ELF-1 (cell line): ENCODE results near the gene SS18L1.
"Not testable (repeated sequence)": the region's sequence is repeated elsewhere in the genome, so short reads cannot be mapped to it uniquely, and the experiment has no call there.

Experiments used
- DNase-seq: peaks from one replicate; pipeline ENCODE4 v3.0.0-alpha.2; 2016; ENCODE audit warnings: low read depth, low spot score

SS18L1 gene, protein sequence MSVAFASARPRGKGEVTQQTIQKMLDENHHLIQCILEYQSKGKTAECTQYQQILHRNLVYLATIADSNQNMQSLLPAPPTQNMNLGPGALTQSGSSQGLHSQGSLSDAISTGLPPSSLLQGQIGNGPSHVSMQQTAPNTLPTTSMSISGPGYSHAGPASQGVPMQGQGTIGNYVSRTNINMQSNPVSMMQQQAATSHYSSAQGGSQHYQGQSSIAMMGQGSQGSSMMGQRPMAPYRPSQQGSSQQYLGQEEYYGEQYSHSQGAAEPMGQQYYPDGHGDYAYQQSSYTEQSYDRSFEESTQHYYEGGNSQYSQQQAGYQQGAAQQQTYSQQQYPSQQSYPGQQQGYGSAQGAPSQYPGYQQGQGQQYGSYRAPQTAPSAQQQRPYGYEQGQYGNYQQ

DNA sequence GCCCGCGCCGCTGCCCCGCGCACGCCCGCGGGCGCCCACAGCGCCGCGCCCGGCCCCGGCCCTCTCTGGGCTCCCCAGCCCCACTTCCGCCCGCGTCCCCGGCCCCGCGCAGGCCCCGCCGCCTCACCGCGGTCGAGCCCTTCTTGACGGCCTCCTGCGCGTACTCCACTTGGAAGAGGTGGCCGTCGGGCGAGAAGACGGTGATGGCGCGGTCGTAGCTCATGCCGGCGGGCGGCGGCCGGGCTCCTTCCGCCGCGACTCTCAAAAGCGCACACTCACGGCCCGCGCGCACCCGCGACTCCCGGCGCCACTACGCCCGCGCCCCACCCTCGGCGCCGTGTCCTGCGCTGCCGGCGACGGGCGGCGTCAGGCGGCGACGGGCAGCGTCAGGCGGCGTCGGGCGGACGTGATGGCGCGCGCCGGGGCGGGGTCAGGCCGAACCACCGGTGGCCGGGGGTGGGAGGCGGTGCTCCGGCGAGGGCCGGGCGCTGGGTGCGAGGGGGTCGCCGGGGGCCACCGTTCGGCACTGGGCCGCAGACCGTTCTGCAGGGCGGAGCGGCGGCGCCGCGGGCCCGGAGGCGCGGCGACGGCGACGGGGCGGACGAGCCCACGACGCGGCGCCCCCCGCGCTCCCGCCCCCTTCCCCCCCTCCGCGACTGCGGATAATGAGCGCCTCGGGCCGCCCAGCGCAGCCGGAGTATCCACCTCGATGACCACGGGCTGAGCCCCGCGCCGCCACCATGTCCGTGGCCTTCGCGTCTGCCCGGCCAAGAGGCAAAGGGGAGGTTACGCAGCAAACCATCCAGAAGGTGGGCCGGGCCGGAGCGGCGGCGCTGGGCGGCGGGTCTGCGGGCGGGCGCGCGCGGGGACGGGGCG is at the start of gene SS18L1, which contains the start of gene PSMA7:
Gene SS18L1, plus strand, starts transcription at position 689 of the 876 bp plus-strand sequence. Its CDS starts 52 bp downstream, at position 741.
Gene PSMA7, minus strand, starts transcription at position 314 of the 876 bp plus-strand sequence. Its CDS starts 91 bp downstream, at position 223.
- DNase-seq, result peak; percentile 78

DNA sequence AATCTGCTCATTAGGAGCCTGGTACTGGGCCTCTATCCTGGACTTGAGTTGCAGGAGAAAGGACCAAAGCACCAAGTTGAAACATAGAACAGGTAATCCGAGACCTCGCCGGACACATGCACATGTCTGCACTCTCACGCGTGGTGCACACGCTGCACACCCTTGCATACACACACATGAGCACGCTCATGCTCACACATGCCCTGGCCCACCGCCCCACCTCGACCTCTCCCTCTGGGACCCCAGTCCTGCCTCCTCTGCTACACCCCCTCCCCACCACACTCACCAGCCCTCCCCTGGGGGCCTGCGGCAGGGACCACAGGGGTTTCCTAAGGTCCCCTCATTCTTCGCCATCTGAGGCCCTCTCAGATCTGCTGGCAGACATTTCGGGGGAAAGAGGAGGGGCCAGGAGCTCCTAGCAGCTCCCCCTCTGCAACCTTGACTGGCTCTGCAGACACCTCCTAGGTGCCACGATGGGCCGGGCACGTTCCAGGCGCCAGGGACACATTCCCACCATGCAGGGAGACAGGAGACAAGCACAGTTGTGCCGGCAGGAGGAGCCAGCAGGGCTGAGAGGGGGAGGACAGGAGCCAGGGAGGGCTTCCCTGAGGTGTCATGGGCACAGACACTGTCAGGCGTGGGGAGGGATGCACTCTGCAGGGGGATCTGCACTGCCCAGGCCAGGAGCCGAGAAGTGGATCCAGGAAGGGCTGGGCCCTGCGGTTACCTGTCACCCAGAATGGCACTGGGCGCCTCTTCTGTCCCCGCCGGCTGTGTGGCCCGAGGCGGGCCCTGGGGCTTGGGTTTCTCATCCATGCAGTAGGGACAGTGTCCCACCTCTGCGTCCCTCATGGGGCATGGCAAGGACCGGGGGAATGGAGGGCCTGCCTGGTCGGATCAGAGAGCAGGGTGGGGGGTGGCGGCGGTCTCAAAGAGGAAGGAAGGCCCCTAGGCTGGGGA is 46.9 kb upstream of the SS18L1 start:
- DNase-seq, result no peak

DNA sequence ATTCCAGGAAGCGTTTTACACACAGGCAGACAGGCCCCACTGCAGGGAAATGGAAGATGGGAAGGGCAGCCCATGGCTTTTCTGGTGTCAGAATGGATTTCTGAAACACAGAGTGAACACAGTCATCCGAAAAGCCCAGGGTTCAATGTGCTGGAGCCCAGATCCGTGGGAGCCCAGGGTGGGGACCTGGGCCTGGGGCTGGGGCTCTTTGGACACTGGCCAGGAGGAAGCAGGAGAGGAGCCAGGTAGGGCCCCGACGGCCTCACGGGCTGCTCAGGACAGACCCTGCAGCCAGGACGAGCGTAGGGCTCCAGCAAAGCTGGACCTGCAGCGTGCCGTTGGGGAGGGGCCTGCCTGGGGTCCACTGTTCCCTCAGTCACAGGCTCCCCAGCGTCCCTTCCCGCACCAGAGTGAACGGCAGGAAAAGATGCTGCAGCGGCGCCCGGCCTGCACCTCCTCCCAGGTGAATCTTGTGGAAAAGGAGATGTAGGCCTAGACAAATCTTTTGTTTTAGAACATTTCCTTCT is 45.6 kb upstream of the SS18L1 start:
- DNase-seq, result no peak

DNA sequence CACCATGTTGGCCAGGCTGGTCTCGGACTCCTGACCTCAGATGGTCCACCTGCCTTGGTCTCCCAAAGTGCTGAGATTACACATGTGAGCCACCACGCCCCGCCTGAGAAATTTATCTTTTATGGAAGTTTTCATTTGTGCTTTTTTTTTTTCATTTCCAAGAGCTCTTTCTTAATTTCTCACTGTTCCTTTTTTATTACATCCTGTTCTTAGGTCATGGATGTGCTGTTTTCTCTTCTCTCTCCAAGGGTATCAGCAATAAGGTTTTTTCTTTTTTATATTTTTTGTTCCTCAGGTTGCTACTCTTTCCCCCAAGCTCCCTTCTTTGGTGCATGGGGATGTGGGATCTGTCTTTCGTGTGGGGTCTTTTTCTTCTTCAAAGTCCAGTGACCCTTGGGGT is 42.5 kb upstream of the SS18L1 start:
- no peak for DNase-seq

DNA sequence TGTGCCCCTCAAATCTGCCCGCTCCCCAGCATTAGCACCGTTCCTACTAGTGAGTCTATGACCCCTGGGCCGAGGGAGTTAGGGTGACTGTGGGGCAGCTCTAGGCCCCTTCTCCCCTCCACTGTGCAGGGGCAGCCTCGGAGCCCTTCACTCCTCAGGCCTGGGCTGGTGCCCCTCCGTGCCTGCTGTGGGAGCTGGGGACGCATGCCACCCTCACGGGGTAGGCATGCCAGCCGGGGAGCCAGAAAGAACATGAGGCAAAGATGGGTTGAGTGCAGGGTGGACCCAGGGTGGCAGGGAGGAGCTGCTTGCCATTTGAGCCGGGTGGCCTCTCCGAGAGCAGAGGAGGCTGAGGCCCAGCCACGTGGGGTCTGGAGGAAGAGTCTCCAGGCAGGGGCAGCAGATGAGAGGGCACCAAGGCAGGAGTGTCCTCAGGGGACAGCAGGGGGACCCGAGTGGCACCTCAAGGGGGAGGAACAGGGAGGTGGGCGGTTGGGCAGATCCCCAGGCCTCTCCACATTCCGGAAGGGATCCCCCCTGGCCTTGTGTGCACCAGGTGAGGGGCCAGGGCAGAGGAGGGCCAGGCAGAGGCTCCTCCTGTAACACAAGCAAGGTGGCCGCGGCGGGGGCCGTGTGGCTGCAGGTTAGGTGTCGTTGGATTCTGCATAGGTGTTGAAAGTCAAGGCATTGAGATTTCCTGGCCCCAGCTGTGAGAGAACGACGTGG is 39.9 kb upstream of the SS18L1 start:
- no peak for DNase-seq

DNA sequence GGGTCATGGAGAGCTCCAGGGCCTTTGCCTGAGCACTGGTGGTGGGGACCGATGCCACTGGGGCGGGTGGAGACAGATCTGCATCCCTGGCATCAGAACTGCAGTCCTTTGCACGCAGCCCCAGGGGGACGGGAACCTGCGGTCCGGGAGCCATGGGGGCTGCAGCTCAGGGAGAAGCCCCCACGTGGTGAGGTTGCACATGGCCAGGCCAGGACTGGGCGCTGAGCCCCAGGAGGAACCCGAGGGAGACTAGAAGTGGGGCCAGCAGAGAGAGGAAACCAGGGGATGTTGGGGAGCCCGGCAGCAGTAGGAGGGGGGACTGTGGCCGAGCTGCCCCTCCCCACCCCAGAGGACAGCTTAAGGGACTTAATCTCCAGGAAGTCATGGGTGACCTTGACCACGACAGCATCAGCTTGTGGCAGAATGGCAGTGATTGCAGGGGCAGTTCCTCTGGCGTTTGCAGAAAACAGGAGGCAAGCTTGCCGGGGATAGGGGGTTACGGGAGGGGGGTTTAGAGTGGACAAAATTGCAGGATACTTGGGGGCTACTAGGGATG is 39.3 kb upstream of the SS18L1 start:
- DNase-seq, result no peak

DNA sequence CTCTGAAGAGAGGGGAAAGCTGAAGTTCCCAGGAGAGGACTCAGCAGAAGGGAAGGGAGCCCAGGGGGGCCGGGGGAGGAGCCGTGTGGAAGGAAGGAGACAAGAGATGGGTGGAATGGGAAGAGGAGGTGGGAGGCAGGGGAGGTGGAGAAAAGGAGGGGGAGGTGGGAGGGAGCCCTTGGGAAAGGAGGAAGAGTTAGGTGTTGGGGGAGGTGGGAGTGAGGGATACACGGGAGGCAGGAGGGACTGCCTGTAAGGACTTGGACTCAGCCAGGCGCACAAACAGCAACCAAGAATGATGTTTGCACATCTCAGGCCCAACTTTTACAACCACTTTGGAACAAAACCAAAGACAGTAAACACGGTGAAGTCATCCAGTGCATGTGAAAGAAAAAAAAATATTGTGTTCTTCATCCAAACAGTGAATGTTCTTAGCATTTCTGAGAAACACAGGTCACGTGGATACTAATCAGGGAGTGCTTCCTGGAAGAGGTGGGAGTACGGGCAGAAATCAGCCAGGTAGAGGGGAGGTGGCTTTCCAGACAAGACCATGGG is 38.7 kb upstream of the SS18L1 start:
- no peak for DNase-seq

DNA sequence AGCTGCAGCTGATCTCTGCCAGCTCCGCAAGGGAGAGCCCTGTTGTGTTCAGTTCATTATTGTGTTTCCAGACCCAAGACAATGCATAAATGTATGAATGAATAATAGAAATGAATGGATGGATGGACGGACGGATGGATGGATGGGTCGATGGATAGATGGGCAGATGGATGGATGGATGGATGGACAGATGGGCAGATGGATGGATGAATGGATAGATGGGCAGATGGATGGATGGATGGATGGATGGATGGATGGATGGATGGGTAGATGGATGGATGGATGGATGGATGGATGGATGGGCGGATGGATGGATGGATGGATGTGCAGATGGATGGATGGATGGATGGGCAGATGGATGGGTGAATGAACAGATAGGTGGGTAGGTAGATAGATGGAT is 38.0 kb upstream of the SS18L1 start:
- no peak for DNase-seq

DNA sequence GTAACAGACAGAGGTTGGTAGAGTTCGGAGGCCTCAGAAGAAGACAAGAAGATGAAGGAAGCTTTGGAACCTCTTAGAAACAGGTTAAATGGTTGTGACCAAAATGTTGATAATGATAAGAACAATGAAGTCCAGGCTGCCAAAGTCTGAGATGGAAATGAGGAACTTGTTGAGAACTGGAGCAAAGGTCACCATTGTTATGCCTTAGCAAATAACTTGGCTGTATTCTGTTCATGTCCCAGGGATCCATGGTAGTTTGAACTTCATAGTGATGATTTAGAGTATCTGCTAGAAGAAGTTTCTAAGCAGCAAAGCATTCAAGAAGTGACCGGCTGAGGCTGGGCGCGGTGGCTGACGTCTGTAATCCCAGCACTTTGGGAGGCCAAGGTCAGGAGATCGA is 32.4 kb upstream of the SS18L1 start:
- no peak for DNase-seq

DNA sequence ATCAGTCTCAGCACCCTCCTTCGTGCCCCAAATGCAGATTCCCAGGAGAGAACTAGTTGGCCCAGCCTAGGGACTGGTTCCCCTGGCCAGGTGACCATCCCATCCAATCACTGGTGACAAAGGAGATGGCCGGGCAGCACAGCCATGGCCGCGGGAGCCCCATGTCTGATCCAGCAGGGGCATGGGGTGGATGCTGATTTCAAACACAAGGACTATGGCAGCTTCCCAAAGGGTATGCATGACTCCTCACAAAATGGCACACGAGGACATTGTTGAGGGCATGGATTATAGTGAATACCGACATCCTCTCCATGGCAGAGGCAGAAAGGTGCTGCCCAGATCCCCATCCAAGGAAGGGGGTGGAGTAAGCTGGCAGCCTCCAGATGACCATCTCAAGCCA is 31.2 kb upstream of the SS18L1 start:
- no peak for DNase-seq

DNA sequence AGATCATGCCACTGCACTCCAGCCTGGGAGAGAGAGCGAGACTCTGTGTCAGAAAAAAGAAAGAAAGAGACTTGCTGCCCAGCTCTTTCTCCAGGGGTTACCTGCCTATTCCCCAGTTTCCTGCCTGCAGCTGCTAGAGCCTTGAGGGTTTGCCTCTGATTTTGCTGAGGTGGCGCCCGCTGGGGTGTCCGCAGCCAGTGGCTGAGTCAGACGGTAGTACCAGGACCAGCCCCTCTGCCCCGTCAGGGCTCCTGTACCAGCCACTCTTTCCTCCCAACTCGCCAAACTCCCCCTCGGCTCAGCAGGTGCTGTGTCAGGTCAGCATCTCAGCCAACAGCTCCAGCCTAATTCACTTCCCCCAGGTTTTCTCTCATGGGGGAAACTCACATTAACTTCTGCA is 28.7 kb upstream of the SS18L1 start:
- peak; percentile 22 for DNase-seq

DNA sequence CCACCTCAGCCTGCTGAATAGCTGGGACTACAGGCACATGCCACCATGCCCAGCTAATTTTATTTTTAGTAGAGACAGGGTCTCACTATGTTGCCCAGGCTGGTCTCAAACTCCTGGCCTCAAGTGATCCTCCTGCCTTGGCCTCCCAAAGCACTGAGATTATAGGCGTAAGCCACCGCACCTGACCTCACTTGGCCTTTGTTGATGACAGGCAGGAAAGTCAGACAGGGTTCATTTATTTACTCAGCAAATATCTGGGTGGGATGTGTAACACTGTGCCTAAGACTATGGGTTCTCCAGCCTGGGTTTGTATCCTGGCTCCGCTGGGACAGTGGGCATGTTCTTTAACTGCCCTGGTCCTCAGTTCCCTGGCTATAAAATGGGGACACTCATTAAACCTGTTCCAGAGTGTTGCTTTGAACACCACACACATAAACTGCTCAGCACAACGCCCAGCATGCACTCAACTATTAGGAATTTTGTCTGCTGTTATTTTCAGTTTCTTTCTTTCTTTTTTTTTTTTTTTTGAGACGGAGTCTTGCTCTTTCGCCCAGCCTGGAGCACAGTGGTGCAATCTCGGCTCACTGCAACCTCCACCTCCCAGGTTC is 27.7 kb upstream of the SS18L1 start:
- not testable (repeated sequence) for DNase-seq

DNA sequence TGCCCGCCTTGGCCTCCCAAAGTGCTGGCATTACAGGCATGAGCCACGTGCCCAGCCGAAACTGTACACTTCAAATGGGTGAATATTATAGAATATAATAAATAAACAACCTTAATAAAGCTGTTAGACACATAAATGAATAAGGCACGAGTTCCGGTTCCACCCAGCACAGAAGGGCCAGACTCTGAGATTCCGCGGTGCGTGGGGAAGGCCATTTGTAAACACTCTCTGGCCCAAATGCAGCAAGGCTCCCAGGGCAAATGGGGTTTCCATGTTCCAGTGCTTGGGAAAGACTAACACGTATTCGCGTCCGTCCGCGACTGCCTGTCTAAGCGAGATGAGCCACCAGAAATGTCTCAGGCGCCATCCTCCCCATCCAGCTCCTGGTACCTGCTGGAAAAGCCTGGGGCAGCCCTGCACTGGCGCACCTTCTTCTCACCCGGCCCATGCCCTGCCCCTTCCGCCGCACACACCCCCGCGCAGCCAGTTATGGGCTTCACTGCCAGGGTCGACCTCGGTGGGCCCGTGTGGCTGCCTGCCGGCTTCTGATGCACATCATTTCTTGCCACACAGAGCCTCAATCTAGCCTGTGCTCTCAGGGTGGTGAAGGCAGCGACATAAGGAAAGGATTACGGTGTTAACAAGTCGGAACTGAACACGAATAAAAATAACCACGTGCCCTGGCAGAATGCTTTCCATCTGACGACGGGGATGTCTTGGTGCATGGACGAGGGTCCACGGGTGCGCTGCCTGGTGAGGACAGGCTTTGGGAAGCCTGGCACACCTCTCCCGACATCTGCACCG is 26.8 kb upstream of the SS18L1 start:
- DNase-seq, result no peak

DNA sequence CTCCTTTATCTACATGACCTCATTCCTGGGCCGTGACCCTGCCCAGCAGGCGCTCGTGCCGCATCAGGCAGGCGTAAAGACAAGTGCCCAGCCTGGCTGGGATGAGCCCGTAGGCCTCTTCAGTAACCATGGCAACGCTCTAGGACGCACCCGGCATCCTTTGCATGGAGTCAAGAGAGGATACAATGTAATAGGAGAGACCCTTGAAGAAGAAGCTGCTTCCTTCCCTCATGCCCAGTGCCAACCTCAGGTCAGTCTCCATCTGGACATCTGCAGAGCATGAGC is 26.3 kb upstream of the SS18L1 start:
- DNase-seq, result peak; percentile 70

DNA sequence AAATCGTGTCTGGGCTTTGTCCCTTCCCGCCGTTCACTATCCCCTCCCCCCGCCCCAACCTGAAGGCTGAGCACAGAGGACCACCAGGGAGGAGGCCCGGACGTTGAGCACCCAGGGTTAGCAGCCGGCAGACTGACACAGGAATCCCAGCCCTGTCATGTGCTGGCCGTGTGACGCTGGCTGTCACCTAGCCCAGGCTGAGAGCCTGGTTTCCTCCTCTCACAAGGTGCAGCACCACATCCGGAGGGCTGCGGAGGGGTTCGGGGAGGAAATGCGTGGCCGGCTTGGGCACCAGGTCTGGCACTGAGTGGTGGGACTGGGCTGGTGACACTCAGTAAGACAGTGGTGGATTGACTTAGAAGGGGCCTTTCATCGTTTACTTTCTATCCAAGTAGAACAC is 25.9 kb upstream of the SS18L1 start:
- no peak for DNase-seq

DNA sequence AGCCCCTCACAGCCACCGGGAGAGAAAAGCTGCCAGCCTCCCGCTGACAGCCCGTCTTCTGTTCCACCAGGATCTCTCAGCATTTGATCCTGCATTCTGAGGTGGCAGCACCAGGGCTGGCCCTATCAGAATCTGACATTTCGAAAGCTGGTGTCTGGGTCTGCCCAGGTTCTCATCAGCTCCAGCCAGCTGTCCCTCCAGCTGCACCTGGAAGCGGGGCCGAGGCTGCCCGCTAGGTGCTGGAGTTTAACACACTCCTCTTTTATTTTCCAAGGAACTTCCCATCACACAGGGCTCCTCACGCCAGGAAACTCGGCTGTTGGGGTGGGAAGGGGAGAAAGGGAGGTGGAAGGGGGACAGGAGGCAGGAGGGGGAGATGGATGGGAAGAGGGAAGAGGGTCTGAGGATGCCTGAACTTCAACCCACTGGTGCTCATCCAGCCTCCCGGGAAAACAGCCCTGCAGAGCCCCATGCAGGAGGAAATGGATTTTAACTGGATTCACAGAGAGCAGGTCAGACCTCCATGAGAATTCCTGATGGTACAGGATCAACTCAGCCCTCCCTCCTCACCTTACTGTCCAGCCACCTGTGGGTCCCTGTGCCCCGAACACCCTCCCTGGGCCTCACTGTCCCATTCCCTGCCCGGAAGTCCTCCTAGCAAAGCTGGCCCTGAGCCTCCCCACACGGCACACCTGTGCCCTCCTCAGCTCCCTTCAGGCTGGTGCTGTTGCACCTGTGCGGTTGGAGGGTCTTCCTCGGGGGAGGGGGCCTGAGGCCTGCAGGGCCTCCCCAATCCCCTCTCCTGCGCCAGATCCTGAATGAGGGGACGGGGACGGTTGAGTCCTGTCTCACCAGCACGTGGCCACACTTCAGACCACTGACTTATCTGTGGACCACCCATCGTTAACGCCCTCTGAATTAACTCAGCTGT is 25.2 kb upstream of the SS18L1 start:
- DNase-seq, result no peak

DNA sequence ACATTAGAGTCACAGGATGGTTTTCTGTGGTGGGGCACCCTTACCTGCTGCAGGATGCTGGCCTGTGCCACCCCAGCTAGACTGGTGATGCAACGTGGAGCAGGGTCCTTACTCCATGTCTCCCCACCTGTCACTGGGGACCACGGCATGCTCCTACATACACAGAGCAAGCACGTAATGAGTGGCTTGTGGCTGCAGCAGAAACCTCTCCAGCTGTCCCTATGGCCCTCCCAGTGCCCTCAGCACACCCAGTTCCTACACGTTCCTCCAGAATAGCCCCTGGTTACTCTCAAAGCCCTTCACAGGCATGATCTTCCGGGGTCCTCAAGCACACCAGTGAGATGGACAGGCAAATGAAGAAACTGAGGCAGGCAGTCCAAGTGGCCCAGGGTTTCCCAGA is 24.5 kb upstream of the SS18L1 start:
- no peak for DNase-seq
